SU-DHL-6 (cell line): ENCODE measurements around the gene DNAH7.

Source experiments
- H2AFZ ChIP-seq: fragments of 200-600 bp; sonication (generic); 2 replicates; pipeline ENCODE4 v1.6.1; 2014; ENCODE audit warnings: low read depth, mild to moderate bottlenecking, moderate library complexity, mixed read lengths, antibody characterized with exemption, low read length; ENCODE audit not compliant: severe bottlenecking
- H3F3A ChIP-seq: fragments of 200-600 bp; shearing (Covaris generic); 2 replicates; pipeline ENCODE4 v1.6.0; 2016; ENCODE audit warnings: antibody characterized with exemption, mild to moderate bottlenecking; ENCODE audit not compliant: insufficient read depth
- H3K27ac ChIP-seq: fragments of 200-600 bp; sonication (generic); 2 replicates; pipeline ENCODE4 v1.5.1; 2016; ENCODE audit warnings: low read depth, mild to moderate bottlenecking, low read length, moderate library complexity, mixed read lengths
- H3K27me3 ChIP-seq: fragments of 200-600 bp; sonication (generic), shearing (Covaris generic); 2 replicates; pipeline ENCODE4 v1.6.0; 2014; ENCODE audit warnings: mild to moderate bottlenecking, low read length
- H3K36me3 ChIP-seq: fragments of 200-600 bp; sonication (generic); 2 replicates; pipeline ENCODE4 v1.6.1; 2014; ENCODE audit warnings: mild to moderate bottlenecking, low read length, mixed read lengths
- H3K4me2 ChIP-seq: fragments of 300-600, 200-600 bp; shearing (Covaris generic), sonication (generic); 2 replicates; pipeline ENCODE4 v1.6.0; 2014; ENCODE audit warnings: low read length, low read depth, mild to moderate bottlenecking; ENCODE audit not compliant: poor library complexity, severe bottlenecking
- H3K4me3 ChIP-seq: fragments of 200-600 bp; sonication (generic); 2 replicates; pipeline ENCODE4 v1.5.1; 2014; ENCODE audit warnings: antibody characterized with exemption, low read length, mild to moderate bottlenecking, mixed read lengths; ENCODE audit not compliant: insufficient read depth, poor library complexity, severe bottlenecking
- H3K79me2 ChIP-seq: fragments of 200-600 bp; sonication (generic); 2 replicates; pipeline ENCODE4 v1.6.1; 2014; ENCODE audit warnings: mild to moderate bottlenecking, low read length, moderate library complexity; ENCODE audit not compliant: insufficient read depth
- H3K9ac ChIP-seq: fragments of 200-600 bp; sonication (generic); 2 replicates; pipeline ENCODE4 v1.7.0; 2014; ENCODE audit warnings: mild to moderate bottlenecking, low read length
- H3K9me2 ChIP-seq: fragments of 200-600 bp; sonication (generic); replicated peaks from 2 replicates; pipeline ENCODE4 v1.6.1; 2014; ENCODE audit warnings: low read length; ENCODE audit not compliant: insufficient read depth
- H3K9me3 ChIP-seq: fragments of 200-600 bp; sonication (generic); 2 replicates; pipeline ENCODE4 v1.6.1; 2014; ENCODE audit warnings: low read length, mixed read lengths; ENCODE audit not compliant: insufficient read depth
- H4K20me1 ChIP-seq: fragments of 200-600 bp; sonication (generic); 2 replicates; pipeline ENCODE4 v1.6.1; 2014; ENCODE audit warnings: low read depth, mild to moderate bottlenecking, antibody characterized with exemption, low read length, moderate library complexity, mixed read lengths
- CTCF ChIP-seq: fragments of 200-600 bp; sonication (generic); IDR thresholded peaks from one replicate; pipeline ENCODE4 v1.5.1; 2017; ENCODE audit warnings: antibody characterized with exemption, mild to moderate bottlenecking, low read length, moderate library complexity; ENCODE audit not compliant: insufficient read depth, poor library complexity, severe bottlenecking
- EZH2phosphoT487 ChIP-seq: fragments of 200-600 bp; sonication (generic), shearing (Covaris generic); conservative IDR thresholded peaks from 2 replicates; pipeline ENCODE4 v1.6.1; 2018; ENCODE audit warnings: mild to moderate bottlenecking, antibody characterized with exemption, low read length, moderate library complexity, mixed read lengths

Gene DNAH7

GRCh38 chr2:195732574-195732973 is 336.1 kb downstream of the DNAH7 start:
- Histone ChIP-seq H3K4me3 (no peak overlapping the region), H3K9me2 (no peaks in the 10 kb centered on the region), H3K9ac (no peak overlapping the region), H3K4me2 (no peak overlapping the region), H3K36me3 (no peaks in the 10 kb centered on the region), H2AFZ (no peak overlapping the region), H3K79me2 (no peaks in the 10 kb centered on the region), H4K20me1 (no peaks in the 10 kb centered on the region), H3K9me3 (no peaks in the 10 kb centered on the region), H3K27me3 (no peaks in the 10 kb centered on the region), H3K27ac (no peak overlapping the region), H3F3A (no peaks in the 10 kb centered on the region)
- TF ChIP-seq CTCF (no peak), EZH2phosphoT487 (no peak)

GRCh38 chr2:195730912-195731311 is 337.7 kb downstream of the DNAH7 start:
- no peaks in the 10 kb centered on the region for H4K20me1 ChIP-seq

GRCh38 chr2:195727106-195727505 is 341.5 kb downstream of the DNAH7 start:
- Histone ChIP-seq H3K27me3 (no peaks in the 10 kb centered on the region), H3K4me2 (no peak overlapping the region), H3K79me2 (no peaks in the 10 kb centered on the region), H3K4me3 (no peak overlapping the region), H3K36me3 (no peaks in the 10 kb centered on the region), H3K9me2 (no peaks in the 10 kb centered on the region), H3K9ac (no peak overlapping the region), H4K20me1 (no peaks in the 10 kb centered on the region), H3F3A (no peaks in the 10 kb centered on the region), H3K9me3 (no peaks in the 10 kb centered on the region), H3K27ac (no peak overlapping the region), H2AFZ (no peak overlapping the region)
- TF ChIP-seq EZH2phosphoT487 (no peak), CTCF (no peak)

More at GRCh38 chr2:195730912-195731311, 337.7 kb downstream of the DNAH7 start:
- H3K27me3 ChIP-seq: no peaks in the 10 kb centered on the region
- H3K79me2 ChIP-seq: no peaks in the 10 kb centered on the region
- no peak overlapping the region for H3K4me3 ChIP-seq
- H3K9me2 ChIP-seq: no peaks in the 10 kb centered on the region
- H3K9ac ChIP-seq: no peak overlapping the region
- no peak for TF ChIP-seq CTCF
- TF ChIP-seq EZH2phosphoT487: no peak
- H2AFZ ChIP-seq: no peak overlapping the region
- H3F3A ChIP-seq: no peaks in the 10 kb centered on the region
- H3K4me2 ChIP-seq: no peak overlapping the region
- H3K27ac ChIP-seq: no peak overlapping the region
- no peaks in the 10 kb centered on the region for H3K36me3 ChIP-seq
- no peaks in the 10 kb centered on the region for H3K9me3 ChIP-seq
